NCI-H748 (cell line): ENCODE measurements around the gene SNTG2.

Source experiments
- DNase-seq: peaks from one replicate; lab custom pipeline; 2025; ENCODE audit not compliant: unreplicated experiment; lab: John Stamatoyannopoulos, UW

SNTG2 gene

DNA sequence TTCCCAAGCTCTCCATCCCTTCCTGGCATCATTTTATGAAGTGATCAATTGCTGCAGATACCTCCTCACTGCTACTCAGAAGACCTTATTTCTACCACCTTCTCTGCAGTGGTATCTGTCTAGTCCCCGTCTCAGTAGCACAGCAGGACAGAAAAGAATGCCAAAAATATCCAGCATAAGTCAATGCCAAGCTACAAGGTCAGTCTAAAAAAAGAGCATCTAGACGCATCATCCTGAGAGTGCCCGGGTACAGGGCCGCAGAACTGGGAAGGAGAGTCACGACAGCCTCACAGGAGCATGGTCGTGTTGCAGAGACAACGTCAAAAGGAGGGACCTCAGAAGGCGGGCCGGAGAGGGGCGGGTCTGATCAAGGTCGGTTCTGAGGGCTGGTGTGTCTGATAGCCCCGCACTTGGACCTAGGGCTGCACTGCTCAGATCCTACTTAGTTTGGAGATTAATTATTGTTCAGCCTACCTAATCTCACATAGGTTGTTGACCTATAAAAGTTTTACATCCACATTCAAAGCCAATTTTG lies 24.3 kb upstream of the SNTG2 start:
- DNase-seq = no peak

DNA sequence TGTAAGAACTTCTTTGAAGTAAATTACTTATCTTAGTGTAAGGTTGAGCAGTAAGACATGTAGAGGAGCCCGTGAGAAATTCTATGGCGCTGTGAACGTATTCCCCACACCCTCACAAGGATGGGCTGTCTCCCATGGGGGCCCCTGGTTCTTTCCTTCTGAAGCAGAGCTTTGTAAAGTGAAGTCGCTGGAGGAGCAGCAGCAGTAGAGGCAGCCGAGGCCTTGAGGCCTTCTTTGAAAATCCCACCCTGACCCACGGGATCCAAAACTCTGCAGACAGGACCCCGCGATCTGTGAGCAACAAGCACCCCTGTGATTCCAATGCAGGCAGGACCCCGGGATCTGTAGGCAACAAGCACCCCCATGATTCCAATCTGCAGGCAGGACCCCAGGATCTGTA lies 23.8 kb upstream of the SNTG2 start:
- DNase-seq = no peak

DNA sequence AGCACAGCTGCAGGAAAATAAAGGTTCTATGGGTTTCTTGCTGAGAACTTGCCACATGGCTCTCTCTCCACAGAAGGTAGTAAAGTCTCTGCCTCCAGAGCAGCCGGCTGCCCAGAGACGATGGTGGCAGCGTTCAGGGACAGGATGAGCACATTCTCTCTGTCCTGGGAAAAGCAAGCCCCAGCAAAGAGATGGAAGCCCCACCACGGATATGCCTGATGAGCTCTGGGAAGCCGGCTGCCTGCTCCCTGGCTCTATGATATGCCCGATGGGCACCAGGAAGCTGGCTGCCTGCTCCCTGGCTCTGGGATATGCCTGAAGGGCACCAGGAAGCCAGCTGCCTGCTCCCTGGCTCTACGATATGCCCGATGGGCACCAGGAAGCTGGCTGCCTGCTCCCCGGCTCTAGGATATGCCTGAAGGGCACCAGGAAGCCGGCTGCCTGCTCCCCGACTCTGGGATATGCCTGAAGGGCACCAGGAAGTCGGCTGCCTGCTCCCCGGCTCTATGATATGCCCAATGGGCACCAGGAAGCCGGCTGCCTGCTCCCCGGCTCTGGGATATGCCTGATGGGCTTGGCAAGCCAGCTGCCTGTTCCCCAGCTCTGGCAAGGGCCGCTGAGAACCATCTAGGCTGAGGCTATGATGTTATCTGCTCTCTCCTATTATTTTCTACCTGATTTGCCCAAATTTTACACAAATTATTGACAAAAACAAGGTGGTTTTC lies 21.5 kb upstream of the SNTG2 start:
- no peak for DNase-seq

GRCh38 chr2:929925-930324 lies 20.7 kb upstream of the SNTG2 start:
- DNase-seq = no peak

GRCh38 chr2:930935-931334 lies 19.7 kb upstream of the SNTG2 start:
- no peak for DNase-seq

DNA sequence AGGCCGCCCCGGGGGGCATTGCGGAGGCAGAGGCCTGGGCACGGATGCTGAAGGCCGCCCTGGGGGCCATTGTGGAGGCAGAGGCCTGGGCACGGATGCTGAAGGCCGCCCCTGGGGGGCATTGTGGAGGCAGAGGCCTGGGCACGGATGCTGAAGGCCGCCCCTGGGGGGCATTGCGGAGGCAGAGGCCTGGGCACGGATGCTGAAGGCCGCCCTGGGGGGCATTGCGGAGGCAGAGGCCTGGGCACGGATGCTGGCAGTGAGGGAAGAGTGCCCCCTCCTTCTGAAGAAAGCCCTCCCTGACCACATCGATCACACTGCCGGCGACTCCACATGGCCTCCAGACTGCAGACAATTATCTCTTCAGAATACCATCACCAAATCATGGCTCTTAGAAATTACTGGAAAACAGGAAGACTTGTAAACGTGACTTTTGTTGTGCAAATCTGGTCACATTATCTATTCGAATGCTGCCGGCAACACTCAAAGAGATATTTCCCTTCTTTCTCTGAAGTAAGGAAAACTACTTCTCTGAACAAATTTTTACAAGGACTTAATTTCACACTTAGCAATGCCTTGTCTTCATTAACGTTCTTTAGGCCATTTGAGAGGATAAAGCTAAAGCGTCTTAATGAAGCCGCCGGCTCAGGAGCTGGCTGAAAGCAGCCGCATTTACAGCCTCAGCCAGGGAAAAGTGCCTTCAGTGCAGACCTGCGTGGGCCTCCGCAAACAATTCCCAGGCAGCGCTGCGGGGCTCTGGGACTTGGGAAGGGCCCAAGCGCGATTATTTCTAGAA lies 18.1 kb upstream of the SNTG2 start:
- no peak for DNase-seq

DNA sequence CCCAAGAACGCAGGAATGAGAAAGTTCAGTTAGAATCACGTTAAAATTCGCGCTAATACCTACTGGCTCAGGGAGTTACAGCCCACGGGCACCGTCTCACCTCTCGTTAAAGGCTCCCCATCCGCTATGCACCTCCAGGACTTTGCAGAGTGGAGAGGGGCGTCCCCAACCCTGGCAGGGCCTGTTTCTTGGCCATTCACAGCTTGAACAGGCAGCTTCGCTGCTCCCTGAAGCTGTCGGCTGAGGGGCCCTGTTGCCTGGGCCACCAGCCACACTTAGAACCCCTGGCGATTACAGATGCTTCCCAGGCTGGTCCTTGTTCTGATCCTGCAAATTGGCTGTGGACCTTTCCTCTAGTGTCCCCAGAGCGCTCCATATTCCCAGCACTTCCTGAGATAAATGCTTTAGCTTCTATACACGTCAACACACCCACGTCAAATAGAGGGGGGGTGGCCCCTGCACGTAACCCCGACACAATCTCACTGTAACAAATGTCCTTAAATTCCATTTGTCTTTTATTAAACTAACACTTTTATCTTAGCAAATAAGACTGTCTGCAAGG lies 16.8 kb upstream of the SNTG2 start:
- no peak for DNase-seq

GRCh38 chr2:937530-937929 lies 13.1 kb upstream of the SNTG2 start:
- DNase-seq = no peak

GRCh38 chr2:938181-939005 lies 12.3 kb upstream of the SNTG2 start:
- no peak for DNase-seq

DNA sequence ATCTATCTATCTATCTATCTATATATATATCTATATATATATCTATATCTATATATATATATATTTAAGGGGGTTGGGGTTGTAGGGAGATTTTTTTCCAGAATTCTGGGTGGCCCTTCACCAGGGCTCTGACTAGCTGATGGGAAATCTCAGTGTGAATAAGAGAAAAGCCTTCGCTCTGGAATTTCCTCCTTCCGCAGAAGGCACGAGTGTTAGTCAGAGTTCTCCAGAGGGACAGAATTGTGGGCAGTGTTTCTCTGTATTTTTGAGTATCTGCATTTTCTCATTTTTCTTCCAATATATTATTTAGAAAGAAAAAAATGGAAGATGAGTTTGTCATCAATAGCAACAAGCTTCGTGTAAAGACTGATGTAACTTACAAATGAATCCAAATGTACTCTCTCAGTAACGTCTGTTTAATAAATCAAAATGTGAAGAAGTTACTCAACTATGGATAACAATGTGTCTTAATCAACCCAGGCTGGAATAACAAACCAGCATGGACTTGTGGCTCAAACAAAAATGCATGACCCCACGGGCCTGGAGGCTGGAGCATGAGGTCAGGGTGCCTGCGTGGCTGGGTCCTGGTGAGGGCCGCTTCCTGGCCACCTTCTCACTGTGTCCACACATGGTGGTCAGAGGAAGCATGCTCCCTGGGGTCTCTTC lies 10.6 kb upstream of the SNTG2 start:
- DNase-seq = no peak

DNA sequence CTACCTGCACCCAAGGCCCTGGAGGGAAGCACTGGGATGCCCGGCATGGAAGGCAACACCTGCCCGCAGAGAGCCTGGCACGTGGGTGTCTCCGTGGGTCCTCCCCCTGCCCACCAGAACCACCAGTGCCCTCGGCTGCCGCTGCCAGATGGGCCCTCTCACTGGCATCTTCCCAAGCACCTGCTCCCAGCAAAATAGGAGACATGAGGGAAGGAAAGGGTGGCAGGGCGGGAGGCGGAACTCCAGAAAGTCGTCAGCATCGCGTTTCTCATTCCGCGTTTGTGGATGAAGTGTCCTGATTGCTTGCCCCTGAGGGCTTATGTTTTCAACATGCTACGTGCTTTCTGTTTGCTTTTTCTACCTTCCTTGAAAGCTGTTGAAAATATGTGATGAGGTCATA lies 8.8 kb upstream of the SNTG2 start:
- DNase-seq = no peak

GRCh38 chr2:942775-943460 lies 7.7 kb upstream of the SNTG2 start:
- no peak for DNase-seq

DNA sequence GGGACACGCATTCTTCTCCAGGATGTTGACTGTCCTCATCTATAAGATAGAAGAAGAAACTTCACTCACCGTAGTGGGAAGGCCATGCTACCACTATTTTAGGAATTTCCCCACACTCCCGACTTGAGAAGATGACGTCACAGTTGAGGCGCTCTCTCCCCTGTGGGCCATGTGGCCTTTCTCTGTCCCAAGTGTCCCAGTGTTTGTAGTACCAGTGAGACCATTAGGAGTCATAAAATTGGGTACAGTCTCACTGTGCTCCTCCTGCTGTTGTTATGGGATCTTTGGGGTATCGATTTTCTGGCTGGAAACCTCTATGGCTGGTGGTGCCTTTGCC lies 7.2 kb upstream of the SNTG2 start:
- no peak for DNase-seq

GRCh38 chr2:943821-944220 lies 6.8 kb upstream of the SNTG2 start:
- DNase-seq = no peak

DNA sequence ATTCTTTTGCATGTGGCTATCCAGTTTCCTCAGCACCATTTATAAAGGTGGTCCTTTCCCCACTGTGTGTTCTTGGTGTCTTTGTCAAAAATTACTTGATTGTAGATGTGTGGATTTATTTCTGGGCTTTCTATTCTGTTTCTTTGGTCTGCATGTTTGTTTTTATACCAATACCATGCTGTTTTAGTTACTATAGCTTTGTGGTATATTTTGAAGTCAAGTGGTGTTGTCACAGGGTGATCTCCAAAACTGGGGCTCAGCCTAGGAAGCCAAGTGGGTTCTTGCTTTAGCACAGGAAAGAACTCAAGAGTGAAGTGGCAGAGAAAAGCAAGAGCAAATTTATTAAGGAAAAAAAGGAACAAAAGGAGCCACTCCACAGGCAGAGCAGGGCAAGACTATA lies 6.0 kb upstream of the SNTG2 start:
- no peak for DNase-seq

- no peak for DNase-seq
These were observed 5.5 kb upstream of the SNTG2 start for GRCh38 chr2:945104-945503.

- DNase-seq = no peak
These were observed 4.3 kb upstream of the SNTG2 start for GRCh38 chr2:946073-946948.

DNA sequence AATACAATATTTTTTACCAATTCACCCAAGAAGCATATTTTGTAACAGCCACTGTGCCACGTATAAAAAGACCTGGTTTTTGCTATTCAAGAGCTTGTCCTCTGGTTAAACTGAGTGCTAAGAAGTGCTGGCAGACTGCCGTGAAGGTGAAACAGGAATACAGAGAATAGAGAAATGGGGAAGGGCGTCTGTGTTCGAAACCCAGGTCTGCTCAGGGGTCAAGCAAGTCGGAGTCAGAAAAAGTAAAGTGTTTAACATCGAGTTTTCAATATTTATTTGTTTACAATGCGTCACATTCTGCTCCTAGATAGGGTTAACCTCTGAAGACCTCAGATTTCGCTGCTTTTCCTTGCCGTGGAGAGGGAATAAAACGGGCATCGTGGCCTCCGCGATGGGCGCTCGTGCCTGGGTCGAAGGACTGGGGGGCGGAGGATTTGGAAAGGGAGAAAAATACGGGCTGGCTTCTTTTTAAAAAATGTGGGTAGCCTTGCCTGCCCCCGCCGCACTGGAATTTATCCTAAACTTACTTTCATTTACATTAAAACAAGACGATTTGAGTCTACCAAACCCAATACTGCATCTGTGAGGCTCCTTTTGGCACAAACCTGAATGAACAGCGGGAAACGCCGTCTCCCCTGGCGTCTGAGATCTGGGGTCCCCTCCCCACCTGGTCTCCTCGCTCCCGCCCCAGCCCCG lies 1.1 kb upstream of the SNTG2 start:
- peak; percentile 27 for DNase-seq
